GM12865 (cell line): ENCODE results near the gene CDH13.

Source experiments
- DNase-seq: peaks from one replicate; pipeline ENCODE4 v3.0.0; 2010; ENCODE audit warnings: low read depth
- H3K4me3 ChIP-seq: 2 replicates; pipeline ENCODE4 v1.5.1; 2011; ENCODE audit warnings: mild to moderate bottlenecking, low read depth, low read length, control low read depth
- CTCF ChIP-seq: IDR thresholded peaks from 2 replicates; pipeline ENCODE4 v1.5.1; 2011; ENCODE audit warnings: low read length, control low read depth, low read depth, inconsistent platforms; ENCODE audit not compliant: insufficient read depth; ENCODE audit errors: missing control alignments

Gene CDH13

DNA sequence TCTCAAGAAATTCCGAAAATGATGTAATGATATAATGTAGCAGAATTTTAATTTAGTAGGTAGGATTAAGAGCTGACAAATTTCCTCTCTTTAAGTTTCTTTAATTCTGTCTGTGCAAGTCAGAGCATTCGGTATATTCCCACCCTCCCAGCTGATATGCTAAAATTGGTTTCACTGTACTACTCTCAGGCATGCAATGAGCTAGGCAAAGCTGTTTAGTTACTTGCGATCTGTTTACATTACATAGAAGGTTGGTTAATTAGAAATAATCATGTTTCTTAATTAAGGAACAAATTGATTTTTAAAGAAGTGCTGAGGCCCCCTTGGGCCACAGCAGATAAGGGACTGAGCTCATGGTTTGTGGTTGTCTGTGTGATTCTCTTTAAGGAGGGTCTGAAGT, 748.2 kb downstream of the CDH13 start:
- TF ChIP-seq CTCF: no peak
- no peak overlapping the region for H3K4me3 ChIP-seq
- no peak for DNase-seq

- no peak overlapping the region for H3K4me3 ChIP-seq
- no peak for DNase-seq
- TF ChIP-seq CTCF: no peak
Measured at GRCh38 chr16:83389751-83390150, 763.0 kb downstream of the CDH13 start.

GRCh38 chr16:83390759-83391158, 764.0 kb downstream of the CDH13 start:
- H3K4me3 ChIP-seq: no peak overlapping the region
- TF ChIP-seq CTCF: no peak
- DNase-seq: no peak

- no peak for TF ChIP-seq CTCF
- no peak for DNase-seq
- no peak overlapping the region for H3K4me3 ChIP-seq
Measured at GRCh38 chr16:83392743-83393142, 766.0 kb downstream of the CDH13 start.

GRCh38 chr16:83393196-83393981, 766.6 kb downstream of the CDH13 start:
- no peak for TF ChIP-seq CTCF
- no peak overlapping the region for H3K4me3 ChIP-seq
- no peak for DNase-seq

DNA sequence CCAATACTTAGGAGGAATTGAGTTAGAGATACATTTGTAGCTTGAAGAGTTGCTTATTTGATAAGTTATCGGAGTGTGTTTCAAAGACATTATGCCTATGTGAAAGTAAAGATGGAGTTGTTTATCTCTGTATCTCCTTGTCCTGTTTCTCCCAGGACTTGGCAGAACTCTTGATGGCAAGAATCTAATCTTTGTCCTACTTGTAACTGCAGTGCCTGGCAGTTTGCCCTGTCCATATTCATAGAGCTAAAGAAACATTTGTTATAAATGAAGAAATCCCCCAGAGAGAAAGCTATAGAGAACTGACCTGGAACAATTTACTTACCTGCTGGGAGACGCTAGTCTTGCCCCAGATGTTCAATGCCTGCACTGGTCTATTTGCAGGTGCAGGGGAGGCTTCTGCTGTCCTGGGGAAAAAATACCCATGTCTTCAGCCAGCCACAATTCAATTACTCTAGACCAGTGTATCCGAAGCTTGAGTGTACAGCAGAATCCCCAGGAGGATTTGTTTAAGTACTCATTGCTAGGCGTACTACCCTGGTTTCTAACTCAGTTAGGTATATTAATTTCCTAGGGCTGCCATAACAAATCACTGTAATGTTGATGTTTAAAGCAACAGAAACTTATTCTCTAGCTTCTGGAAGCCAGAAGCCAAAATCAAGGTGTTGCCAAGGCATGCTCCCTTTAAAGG, 771.0 kb downstream of the CDH13 start:
- DNase-seq: no peak
- H3K4me3 ChIP-seq: no peak overlapping the region
- no peak for TF ChIP-seq CTCF
